NCI-H2029 (cell line): ENCODE results near the gene OAS1.
A peak's percentile ranks its signal among the peaks of the same experiment; 100 is the strongest.

ENCODE experiments used
- DNase-seq: peaks from one replicate; lab custom pipeline; 2025; lab: John Stamatoyannopoulos, UW

Gene OAS1

GRCh38 chr12:112906712-112907414 lies at the start of gene OAS1:
Gene OAS1, plus strand, starts transcription at chr12:112906962. Its CDS starts 78 bp downstream, at chr12:112907040.
- peak; percentile 77 for DNase-seq

- no peak for DNase-seq
Observed at GRCh38 chr12:112859291-112859690, 47.5 kb upstream of the OAS1 start.

- no peak for DNase-seq
Observed at GRCh38 chr12:112860181-112860580, 46.6 kb upstream of the OAS1 start.

- no peak for DNase-seq
Observed at GRCh38 chr12:112861284-112861683, 45.5 kb upstream of the OAS1 start.

- DNase-seq = no peak
Observed at GRCh38 chr12:112862636-112863290, 44.0 kb upstream of the OAS1 start.

GRCh38 chr12:112868459-112869041 lies 38.2 kb upstream of the OAS1 start:
- DNase-seq = no peak

- DNase-seq = no peak
Observed at GRCh38 chr12:112869091-112869490, 37.7 kb upstream of the OAS1 start.

GRCh38 chr12:112869778-112870177 lies 37.0 kb upstream of the OAS1 start:
- no peak for DNase-seq

GRCh38 chr12:112870267-112870980 lies 36.3 kb upstream of the OAS1 start:
- DNase-seq = no peak

- DNase-seq = no peak
Observed at GRCh38 chr12:112875608-112876007, 31.2 kb upstream of the OAS1 start.

- no peak for DNase-seq
Observed at GRCh38 chr12:112876506-112876905, 30.3 kb upstream of the OAS1 start.

- no peak for DNase-seq
Observed at GRCh38 chr12:112877006-112877405, 29.8 kb upstream of the OAS1 start.

- no peak for DNase-seq
Observed at GRCh38 chr12:112878488-112878887, 28.3 kb upstream of the OAS1 start.

- no peak for DNase-seq
Observed at GRCh38 chr12:112879191-112879705, 27.5 kb upstream of the OAS1 start.

- DNase-seq = no peak
Observed at GRCh38 chr12:112881602-112882001, 25.2 kb upstream of the OAS1 start.

GRCh38 chr12:112885236-112885635 lies 21.5 kb upstream of the OAS1 start:
- no peak for DNase-seq

- no peak for DNase-seq
Observed at GRCh38 chr12:112887550-112887949, 19.2 kb upstream of the OAS1 start.

- DNase-seq = peak; percentile 11
Observed at GRCh38 chr12:112891093-112892024, 15.4 kb upstream of the OAS1 start.

GRCh38 chr12:112892856-112893255 lies 13.9 kb upstream of the OAS1 start:
- DNase-seq = no peak

GRCh38 chr12:112894128-112894527 lies 12.6 kb upstream of the OAS1 start:
- DNase-seq = no peak

- no peak for DNase-seq
Observed at GRCh38 chr12:112898380-112898779, 8.4 kb upstream of the OAS1 start.
